DND-41 (cell line): ENCODE results near the gene PLAU.
A peak's percentile ranks its signal among the peaks of the same experiment; 100 is the strongest.
"Not testable (repeated sequence)": the region's sequence is repeated elsewhere in the genome, so short reads cannot be mapped to it uniquely, and the experiment has no call there.

Source experiments
- ATAC-seq: fragments of 200-7000 bp; cut with Tn5 transposase; 3 replicates; pipeline ENCODE4 v1.9.1; 2021; ENCODE audit warnings: low read depth; ENCODE audit not compliant: insufficient read depth
- DNase-seq: peaks from one replicate; pipeline ENCODE4 v3.0.0-alpha.2; 2020
- H2AFZ ChIP-seq: 2 replicates; pipeline ENCODE4 v1.6.0; 2012; ENCODE audit warnings: low read depth, low read length
- H3K27ac ChIP-seq: 2 replicates; pipeline ENCODE4 v1.5.1; 2012; ENCODE audit warnings: low read length, inconsistent platforms
- H3K27me3 ChIP-seq: fragments of 200-600 bp; sonication (generic); 2 replicates; pipeline ENCODE4 v1.6.0; 2012; ENCODE audit warnings: low read length, mild to moderate bottlenecking, inconsistent platforms; ENCODE audit not compliant: insufficient read depth, poor library complexity
- H3K36me3 ChIP-seq: 2 replicates; pipeline ENCODE4 v1.5.1; 2012; ENCODE audit warnings: low read length, inconsistent platforms; ENCODE audit not compliant: insufficient read depth
- H3K4me1 ChIP-seq: 2 replicates; pipeline ENCODE4 v1.5.1; 2012; ENCODE audit warnings: mild to moderate bottlenecking, low read length; ENCODE audit not compliant: insufficient read depth
- H3K4me2 ChIP-seq: 2 replicates; pipeline ENCODE4 v1.6.0; 2012; ENCODE audit warnings: mild to moderate bottlenecking, moderate library complexity, low read length, inconsistent platforms; ENCODE audit not compliant: insufficient read depth
- H3K4me3 ChIP-seq, 2 experiments: fragments of 200-600 bp in 1 of 2; shearing (Covaris generic) in 1 of 2; 2 replicates each; pipeline ENCODE4 v1.5.1; 2012 to 2016; ENCODE audit warnings: inconsistent platforms in 2 of 2, low read length in 2 of 2, mild to moderate bottlenecking in 2 of 2, low read depth in 1 of 2, moderate library complexity in 1 of 2
- H3K79me2 ChIP-seq: 2 replicates; pipeline ENCODE4 v1.6.0; 2012; ENCODE audit warnings: low read length, inconsistent platforms; ENCODE audit not compliant: insufficient read depth
- H3K9ac ChIP-seq: 2 replicates; pipeline ENCODE4 v1.6.0; 2012; ENCODE audit warnings: low read depth, mild to moderate bottlenecking, inconsistent platforms, low read length, moderate library complexity
- H3K9me3 ChIP-seq: 2 replicates; pipeline ENCODE4 v1.5.1; 2012; ENCODE audit warnings: low read length, moderate library complexity, mild to moderate bottlenecking, inconsistent platforms; ENCODE audit not compliant: insufficient read depth, severe bottlenecking
- H4K20me1 ChIP-seq: 2 replicates; pipeline ENCODE4 v1.6.0; 2012; ENCODE audit warnings: low read length; ENCODE audit not compliant: insufficient read depth
- EZH2 ChIP-seq: IDR thresholded peaks from 3 replicates; pipeline ENCODE4 v1.6.1; 2012; ENCODE audit warnings: borderline replicate concordance, low read depth, mild to moderate bottlenecking, moderate library complexity, low read length, inconsistent platforms; ENCODE audit not compliant: severe bottlenecking
- TF ChIP-seq, protein P1 (sequence below): IDR thresholded peaks from 2 replicates; pipeline ENCODE4 v1.5.1; 2012; ENCODE audit warnings: borderline replicate concordance, low read length, moderate library complexity, mild to moderate bottlenecking; ENCODE audit not compliant: poor library complexity, severe bottlenecking; ENCODE audit errors: extremely low read depth

The PLAU gene

GRCh38 chr10:73914036-73914435 lies 3.1 kb downstream of the PLAU start:
- H3K36me3 ChIP-seq: no peaks in the 10 kb centered on the region
- no peaks in the 10 kb centered on the region for H3K9me3 ChIP-seq
- no peak overlapping the region for H3K27ac ChIP-seq
- H3K4me2 ChIP-seq: no peak overlapping the region
- H4K20me1 ChIP-seq: peaks cover 24% of the 10 kb centered on the region
- H3K79me2 ChIP-seq: no peaks in the 10 kb centered on the region
- TF ChIP-seq, protein P1, sequence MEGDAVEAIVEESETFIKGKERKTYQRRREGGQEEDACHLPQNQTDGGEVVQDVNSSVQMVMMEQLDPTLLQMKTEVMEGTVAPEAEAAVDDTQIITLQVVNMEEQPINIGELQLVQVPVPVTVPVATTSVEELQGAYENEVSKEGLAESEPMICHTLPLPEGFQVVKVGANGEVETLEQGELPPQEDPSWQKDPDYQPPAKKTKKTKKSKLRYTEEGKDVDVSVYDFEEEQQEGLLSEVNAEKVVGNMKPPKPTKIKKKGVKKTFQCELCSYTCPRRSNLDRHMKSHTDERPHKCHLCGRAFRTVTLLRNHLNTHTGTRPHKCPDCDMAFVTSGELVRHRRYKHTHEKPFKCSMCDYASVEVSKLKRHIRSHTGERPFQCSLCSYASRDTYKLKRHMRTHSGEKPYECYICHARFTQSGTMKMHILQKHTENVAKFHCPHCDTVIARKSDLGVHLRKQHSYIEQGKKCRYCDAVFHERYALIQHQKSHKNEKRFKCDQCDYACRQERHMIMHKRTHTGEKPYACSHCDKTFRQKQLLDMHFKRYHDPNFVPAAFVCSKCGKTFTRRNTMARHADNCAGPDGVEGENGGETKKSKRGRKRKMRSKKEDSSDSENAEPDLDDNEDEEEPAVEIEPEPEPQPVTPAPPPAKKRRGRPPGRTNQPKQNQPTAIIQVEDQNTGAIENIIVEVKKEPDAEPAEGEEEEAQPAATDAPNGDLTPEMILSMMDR: no peak
- TF ChIP-seq EZH2: no peak
- no peak overlapping the region for H3K9ac ChIP-seq
- no peak overlapping the region for H2AFZ ChIP-seq
- H3K4me1 ChIP-seq: peaks cover 26% of the 10 kb centered on the region
- ATAC-seq (no peak), DNase-seq (no peak)
- H3K4me3 ChIP-seq: no peak overlapping the region
- H3K27me3 ChIP-seq: peaks cover 58% of the 10 kb centered on the region

DNA sequence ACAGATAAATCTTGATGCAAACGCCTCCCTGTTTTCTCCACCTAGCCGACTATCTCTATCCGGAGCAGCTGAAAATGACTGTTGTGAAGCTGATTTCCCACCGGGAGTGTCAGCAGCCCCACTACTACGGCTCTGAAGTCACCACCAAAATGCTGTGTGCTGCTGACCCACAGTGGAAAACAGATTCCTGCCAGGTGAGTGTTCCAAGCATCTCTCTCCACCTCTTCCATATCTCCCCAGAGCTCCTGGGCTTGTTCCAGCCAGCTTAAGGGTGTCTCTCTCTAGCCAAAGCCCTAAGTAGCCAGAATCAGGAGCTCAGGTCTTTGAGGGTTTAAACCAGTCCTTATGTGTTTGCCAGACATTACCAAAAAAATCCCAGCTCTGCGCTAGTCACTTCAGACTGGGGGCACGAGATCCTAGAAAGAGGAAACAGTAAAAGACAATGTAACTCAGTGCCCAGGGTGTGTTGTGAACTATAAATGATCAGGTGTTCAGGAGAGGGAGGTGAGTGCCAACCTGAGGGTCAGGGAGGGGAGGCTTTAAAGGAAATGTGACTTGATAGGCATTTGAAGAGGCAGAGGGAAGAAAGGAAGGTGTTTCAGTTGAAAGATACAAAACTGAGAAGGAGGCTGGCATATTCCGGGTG lies 4.4 kb downstream of the PLAU start:
- DNase-seq (no peak), ATAC-seq (no peak)
- no peak for TF ChIP-seq EZH2
- Histone ChIP-seq H3K4me3 (no peak overlapping the region), H3K36me3 (no peaks in the 10 kb centered on the region), H3K4me1 (peaks cover 24% of the 10 kb centered on the region), H3K4me2 (no peak overlapping the region), H3K27me3 (peaks cover 46% of the 10 kb centered on the region), H3K27ac (no peak overlapping the region), H3K9me3 (no peaks in the 10 kb centered on the region), H3K79me2 (no peaks in the 10 kb centered on the region), H2AFZ (no peak overlapping the region), H4K20me1 (peaks cover 22% of the 10 kb centered on the region), H3K9ac (no peak overlapping the region)

- Histone ChIP-seq H3K27me3 (peaks cover 30% of the 10 kb centered on the region), H3K79me2 (no peaks in the 10 kb centered on the region), H3K27ac (no peak overlapping the region), H3K9ac (no peak overlapping the region), H3K36me3 (no peaks in the 10 kb centered on the region), H4K20me1 (peaks cover 10% of the 10 kb centered on the region), H3K9me3 (no peaks in the 10 kb centered on the region), H3K4me3 (no peak overlapping the region), H2AFZ (no peak overlapping the region), H3K4me1 (peaks cover 19% of the 10 kb centered on the region), H3K4me2 (no peak overlapping the region)
- DNase-seq (no peak), ATAC-seq (no peak)
- TF ChIP-seq, protein P1: no peak
- TF ChIP-seq EZH2: no peak
Observed at GRCh38 chr10:73916761-73917470, 6.0 kb downstream of the PLAU start.

DNA sequence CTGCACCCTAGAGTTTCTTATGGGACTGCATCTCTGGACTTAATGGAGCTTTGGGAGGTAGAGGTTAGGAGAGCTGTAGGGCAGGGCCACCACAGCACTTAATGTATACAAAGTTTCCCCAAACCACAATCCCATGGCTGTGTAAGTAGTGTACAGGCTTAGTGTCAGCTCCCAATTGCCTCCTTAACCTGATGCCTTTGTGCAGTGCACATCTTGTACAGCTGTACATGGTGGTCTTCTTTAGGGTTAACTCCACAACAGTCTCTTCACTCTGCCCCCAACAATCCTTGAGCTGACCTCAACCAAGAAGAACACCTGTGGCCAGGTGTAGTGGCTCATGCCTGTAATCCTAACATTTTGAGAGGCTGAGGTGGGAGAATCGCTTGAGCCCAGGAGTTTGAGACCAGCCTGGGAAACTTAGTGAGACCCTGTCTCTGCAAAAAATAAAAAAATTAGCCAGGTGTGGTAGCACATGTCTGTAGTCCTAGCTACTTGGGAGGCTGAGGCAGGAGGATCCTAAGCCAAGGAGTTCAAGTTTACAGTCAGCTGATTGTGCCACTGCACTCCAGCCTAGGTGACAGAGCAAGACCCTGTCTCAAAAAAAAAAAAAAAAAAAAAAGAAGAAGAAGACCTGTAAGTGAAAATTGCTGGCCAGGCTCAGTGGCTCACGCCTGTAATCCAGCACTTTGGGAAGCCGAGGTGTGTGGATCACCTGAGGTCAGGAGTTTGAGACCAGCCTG lies 6.8 kb downstream of the PLAU start:
- H4K20me1 ChIP-seq: peaks cover 4% of the 10 kb centered on the region
- ATAC-seq (no peak), DNase-seq (no peak)
- peaks cover 22% of the 10 kb centered on the region for H3K27me3 ChIP-seq
- no peaks in the 10 kb centered on the region for H3K79me2 ChIP-seq
- TF ChIP-seq, protein P1: no peak
- no peak for TF ChIP-seq EZH2
- no peaks in the 10 kb centered on the region for H3K9me3 ChIP-seq
- H3K4me1 ChIP-seq: peaks cover 28% of the 10 kb centered on the region
- no peak overlapping the region for H3K4me2 ChIP-seq
- H3K27ac ChIP-seq: no peak overlapping the region
- no peaks in the 10 kb centered on the region for H3K36me3 ChIP-seq
- H3K4me3 ChIP-seq: no peak overlapping the region
- no peak overlapping the region for H2AFZ ChIP-seq
- H3K9ac ChIP-seq: no peak overlapping the region

- not testable (repeated sequence) for ATAC-seq, H3K9ac ChIP-seq, H3K4me3 ChIP-seq, H3K36me3 ChIP-seq, DNase-seq, H3K9me3 ChIP-seq, H2AFZ ChIP-seq, H3K79me2 ChIP-seq, H4K20me1 ChIP-seq, H3K27me3 ChIP-seq, H3K4me2 ChIP-seq
- Histone ChIP-seq H3K27ac (peak overlapping the region; percentile 18; the same call in 1 of the 2 replicates), H3K4me1 (peaks cover 30% of the 10 kb centered on the region)
Observed at GRCh38 chr10:73919481-73919880, 8.5 kb downstream of the PLAU start.
